Forelimb muscle (tissue), 1 donor: ENCODE data around the gene SLC2A11. TPM values are rescaled to one million over a fixed set of nuclear protein-coding genes. Genes with fewer than 3 reads are reported as not detected.

ENCODE experiments used
- DNase-seq: peaks from one replicate; pipeline ENCODE4 v3.0.0-alpha.2; 2013; ENCODE audit warnings: low read depth
- polyA plus RNA-seq: library from polyadenylated mRNA; unstranded; fragments of 120-200 nt; gene quantifications from one replicate; pipeline ENCODE4 v1.2.1, GENCODE V29; 2013; ENCODE audit not compliant: insufficient read length

SLC2A11 gene, protein sequence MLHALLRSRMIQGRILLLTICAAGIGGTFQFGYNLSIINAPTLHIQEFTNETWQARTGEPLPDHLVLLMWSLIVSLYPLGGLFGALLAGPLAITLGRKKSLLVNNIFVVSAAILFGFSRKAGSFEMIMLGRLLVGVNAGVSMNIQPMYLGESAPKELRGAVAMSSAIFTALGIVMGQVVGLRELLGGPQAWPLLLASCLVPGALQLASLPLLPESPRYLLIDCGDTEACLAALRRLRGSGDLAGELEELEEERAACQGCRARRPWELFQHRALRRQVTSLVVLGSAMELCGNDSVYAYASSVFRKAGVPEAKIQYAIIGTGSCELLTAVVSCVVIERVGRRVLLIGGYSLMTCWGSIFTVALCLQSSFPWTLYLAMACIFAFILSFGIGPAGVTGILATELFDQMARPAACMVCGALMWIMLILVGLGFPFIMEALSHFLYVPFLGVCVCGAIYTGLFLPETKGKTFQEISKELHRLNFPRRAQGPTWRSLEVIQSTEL
- polyA plus RNA-seq, result 9.8 TPM

- peak; percentile 98 for DNase-seq
Observed at GRCh38 chr22:23857606-23858483, at the start of gene SLC2A11. Gene SLC2A11, plus strand, starts transcription at chr22:23857875. Its CDS starts 125 bp downstream, at chr22:23858000.

DNA sequence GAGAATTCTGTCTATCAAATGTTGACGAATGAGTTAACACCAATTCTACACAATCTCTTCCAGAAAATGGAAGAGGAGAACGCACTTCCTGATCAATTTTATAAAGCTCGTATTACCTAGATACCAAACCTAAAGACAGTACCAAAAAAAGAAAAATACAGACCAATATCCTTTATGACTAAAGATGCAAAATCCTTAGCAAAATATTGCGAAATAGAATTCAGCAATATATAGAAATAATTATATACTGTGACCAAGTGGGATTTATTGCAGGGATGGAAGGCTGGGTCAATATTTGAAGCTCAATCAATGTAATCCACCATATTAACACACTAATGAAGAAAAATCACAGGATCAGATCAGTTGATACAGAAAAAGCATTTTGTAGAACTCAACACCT, 45.3 kb upstream of the SLC2A11 start:
- no peak for DNase-seq

- no peak for DNase-seq
Observed at GRCh38 chr22:23815541-23816155, 42.0 kb upstream of the SLC2A11 start.

- DNase-seq, result no peak
Observed at GRCh38 chr22:23816156-23816976, 41.3 kb upstream of the SLC2A11 start.

- no peak for DNase-seq
Observed at GRCh38 chr22:23817146-23817545, 40.5 kb upstream of the SLC2A11 start.

DNA sequence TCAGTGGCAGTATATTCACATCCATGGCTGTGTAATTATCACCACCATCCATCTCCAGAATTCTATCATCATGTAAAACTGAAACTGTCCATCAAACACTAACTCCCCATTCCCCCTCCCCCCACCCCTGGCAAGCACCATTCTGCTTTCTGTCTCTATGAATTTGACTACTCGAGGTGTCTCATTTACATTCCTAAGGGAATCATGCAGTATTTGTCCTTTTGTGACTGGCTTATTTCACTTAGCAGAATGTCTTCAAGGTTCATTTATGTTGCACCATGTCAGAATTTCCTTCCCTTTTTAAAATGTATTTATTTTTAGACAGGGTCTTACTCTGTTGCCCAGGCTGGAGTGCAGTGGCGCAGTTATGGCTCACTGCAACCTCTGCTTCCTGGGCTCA, 39.1 kb upstream of the SLC2A11 start:
- DNase-seq, result no peak

DNA sequence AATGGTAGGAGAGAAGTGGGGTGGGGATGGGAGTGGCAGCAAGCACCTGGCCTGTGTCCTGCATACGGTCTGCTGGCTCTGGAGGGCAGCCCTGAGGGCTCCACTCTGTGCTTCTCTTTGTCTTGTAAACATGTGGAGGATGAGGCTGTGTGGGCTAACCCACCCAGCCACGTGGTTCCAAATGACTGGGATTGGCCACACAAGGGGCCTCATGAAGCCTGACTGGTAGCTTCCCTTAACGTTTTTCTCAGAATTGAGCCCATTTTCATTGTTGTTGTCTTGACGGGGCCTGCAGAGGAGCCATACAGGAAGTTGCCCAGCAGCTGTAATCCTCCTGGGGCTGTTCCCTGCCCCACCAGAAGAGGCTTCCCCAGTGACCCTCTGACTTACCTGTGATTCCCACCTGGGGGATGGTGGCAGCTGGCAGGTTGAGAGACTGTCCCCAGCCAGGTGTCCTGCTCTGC, 36.9 kb upstream of the SLC2A11 start:
- DNase-seq, result no peak

DNA sequence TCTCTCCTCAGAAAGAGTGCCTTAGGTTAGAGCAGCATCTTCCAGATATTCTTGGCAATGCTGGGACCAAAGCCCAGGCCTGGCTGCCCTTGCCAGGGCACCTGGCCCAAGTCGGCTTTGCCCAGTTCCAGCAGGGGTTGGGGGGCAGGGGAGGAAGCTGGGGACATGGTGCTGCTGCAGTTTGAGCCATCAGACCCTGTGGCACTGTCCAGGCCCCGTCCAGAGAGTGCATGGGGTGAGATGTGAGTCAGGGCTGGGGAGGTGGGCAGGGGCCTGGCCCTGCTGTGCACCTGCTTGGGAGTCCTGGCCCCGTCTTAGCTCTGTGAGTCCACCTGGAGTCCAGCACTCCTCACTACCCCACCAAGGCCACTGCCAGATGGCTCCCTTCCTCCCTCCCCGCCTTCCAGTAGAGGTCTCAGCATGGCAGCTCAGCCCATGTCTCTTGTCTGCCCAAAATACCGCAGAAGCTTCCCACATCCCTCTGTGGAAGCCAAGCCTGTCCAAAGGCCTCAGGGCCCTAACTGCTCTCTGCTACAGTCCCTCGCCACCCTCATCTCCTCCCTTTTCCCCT, 35.5 kb upstream of the SLC2A11 start:
- DNase-seq, result no peak

- DNase-seq, result no peak
Observed at GRCh38 chr22:23823331-23823791, 34.3 kb upstream of the SLC2A11 start.

DNA sequence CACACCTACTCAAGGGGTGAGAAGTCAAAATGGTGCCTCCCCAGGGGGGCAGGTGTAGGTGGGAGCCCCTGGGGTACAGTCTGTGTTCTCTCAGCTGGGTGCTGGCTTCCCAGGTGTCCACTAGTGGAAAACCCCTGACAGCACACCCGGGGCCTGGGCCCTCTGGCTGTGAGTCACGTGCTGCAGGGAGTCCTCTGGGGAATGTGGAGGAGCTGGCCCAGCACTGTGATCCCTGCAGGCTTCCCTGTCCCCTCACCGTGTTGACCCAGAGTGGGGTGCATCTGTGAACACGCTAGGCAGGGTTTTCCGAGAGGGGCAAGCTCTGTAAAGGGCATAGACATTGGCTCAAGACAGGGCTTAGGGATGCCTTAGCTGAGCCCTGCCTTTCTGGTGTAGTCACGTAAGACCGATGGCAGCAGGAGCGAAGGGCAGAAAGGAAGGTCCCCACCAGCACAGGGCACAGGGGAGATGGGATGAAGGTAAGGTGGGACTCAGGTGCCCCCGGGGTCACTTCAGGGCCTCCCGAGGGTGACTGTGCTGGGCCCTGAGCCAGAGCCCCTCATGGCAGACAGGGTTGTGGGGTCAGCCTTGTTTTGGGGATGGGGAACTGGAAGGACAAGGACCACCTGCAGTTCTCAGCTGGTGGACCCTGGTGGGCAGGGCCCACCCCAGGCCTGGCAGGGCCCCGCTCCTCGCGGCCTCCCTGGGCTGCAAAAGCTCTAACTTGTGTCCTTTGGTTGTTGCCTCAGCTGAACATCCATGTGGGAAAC, 33.0 kb upstream of the SLC2A11 start:
- no peak for DNase-seq

GRCh38 chr22:23825246-23825905, 32.3 kb upstream of the SLC2A11 start:
- DNase-seq, result no peak

DNA sequence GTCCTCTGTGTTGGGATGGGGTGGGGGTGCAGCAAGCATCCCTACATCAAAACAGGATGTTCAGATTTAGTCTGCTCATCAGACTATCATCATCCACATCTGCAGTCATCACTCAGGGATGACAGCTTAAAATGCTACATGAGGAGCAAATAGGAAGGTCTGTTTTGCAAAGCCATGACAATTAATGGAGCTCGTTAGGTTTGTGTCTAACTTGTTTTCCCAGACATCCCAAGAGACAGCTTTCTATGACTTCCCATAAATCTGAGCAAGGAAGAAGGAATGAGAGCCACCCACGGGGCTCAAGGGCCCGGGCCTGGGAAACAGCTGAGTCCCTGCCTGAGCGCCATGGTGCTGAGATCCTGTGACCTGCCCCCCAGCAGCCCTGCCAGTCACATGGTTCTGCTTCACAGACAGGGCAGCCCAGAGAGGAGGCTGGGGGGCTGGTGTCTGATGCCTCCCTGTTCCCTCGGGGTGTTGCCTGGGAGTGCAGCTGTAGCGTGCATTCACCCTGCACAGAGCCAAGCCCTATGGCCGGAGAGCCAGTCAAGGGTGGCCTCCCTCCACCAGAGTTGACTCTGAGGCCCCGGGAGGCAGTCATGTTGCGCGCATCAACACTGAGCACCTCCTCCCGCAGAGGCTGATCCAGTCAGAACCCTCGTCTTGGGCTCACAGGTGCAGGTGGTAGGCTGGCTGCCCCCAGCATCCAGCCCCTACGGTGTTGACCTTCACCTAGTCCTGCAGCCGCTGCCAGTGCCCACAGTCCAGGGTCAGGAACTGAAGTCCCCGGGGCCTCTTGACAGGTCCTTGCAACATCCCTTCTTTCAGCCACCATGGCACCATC, 30.9 kb upstream of the SLC2A11 start:
- DNase-seq, result no peak

GRCh38 chr22:23827351-23827995, 30.2 kb upstream of the SLC2A11 start:
- no peak for DNase-seq

- no peak for DNase-seq
Observed at GRCh38 chr22:23828800-23829680, 28.6 kb upstream of the SLC2A11 start.

DNA sequence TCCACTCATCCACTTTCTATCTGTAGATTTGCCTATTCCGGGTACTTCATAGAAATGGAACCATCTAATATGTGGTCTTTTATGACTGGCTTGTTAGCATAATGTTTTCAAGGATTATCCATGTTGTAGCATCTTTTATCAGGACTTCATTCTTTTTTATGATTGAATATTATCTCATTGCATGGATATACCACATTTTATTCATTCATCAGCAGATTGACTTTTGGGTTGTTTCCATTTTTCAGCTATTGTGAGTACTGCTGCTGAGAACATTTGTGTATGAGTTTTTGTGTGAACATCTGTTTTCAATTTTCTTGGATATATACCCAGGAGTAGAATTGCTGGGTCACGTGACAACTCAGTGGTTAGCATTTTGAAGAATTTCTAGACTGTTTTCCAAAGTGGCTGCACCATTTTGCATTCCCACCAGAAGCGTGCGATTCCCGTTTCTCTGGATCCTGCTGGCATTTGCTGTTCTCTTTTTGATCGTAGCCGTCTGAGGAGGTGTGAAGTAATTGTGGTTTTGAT, 27.8 kb upstream of the SLC2A11 start:
- peak; percentile 78 for DNase-seq

GRCh38 chr22:23831261-23831660, 26.4 kb upstream of the SLC2A11 start:
- DNase-seq, result no peak

DNA sequence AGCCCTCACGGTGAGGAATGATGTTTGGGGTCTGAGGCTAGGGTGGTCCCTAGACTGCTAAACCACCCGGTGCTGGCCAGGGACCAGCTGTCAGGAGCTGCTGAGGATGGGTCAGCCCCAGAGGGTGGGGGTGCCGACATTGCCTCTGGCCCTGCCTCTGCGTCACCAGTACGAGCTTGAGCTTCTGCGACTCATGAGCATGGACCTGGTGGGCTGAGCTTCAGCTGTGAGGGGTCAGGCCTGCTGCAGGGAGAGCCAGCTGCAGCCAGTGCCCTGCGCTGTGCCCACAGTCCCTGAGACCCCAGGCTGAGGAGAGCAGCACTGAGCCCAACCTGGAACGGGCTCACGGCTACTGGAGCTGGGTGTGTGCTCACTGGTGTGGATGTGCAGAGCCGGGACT, 25.9 kb upstream of the SLC2A11 start:
- no peak for DNase-seq
